Activated CD8-positive, alpha-beta memory T cell treated with anti-CD3 and anti-CD28 coated beads, Interleukin-2, amount 50 U/mL, for 1 hour (primary cell): ENCODE data around the gene NUDT14.

Source experiments
- DNase-seq: peaks from one replicate; pipeline ENCODE4 v3.0.0-alpha.2; 2020; ENCODE audit errors: extremely low read depth

The NUDT14 gene

DNA sequence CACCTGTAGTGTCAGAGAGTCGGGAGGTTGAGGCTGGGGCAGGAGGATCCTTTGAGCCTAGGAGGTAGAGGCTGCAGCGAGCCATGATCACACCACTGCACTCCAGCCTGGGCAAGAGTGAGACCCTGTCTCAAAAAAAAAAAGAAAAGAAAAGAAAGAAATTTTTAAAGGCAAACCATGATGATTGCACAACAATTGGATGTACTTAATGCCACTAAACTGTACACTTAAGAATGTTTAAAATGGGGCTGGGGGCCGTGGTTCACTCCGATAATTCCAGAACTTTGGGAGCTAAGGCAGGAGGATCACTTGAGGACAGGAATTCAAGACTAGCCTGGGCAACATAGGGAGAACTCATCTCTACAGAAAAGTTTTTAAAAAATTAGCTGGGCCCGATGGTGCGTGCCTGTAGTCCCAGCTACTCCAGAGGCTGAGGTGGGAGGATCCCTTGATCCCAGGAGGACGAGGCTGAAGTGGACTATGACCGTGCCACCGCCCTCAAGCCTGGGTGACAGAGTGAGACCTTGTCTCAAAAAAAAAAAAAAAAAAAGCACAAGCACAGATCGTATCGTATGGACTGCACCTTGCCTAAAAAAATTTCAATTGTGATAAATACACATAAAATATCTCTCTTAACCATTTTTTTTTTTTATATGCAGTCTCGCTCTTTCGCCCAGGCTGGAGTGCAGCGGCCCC is 45.3 kb downstream of the NUDT14 start:
- DNase-seq = no peak

DNA sequence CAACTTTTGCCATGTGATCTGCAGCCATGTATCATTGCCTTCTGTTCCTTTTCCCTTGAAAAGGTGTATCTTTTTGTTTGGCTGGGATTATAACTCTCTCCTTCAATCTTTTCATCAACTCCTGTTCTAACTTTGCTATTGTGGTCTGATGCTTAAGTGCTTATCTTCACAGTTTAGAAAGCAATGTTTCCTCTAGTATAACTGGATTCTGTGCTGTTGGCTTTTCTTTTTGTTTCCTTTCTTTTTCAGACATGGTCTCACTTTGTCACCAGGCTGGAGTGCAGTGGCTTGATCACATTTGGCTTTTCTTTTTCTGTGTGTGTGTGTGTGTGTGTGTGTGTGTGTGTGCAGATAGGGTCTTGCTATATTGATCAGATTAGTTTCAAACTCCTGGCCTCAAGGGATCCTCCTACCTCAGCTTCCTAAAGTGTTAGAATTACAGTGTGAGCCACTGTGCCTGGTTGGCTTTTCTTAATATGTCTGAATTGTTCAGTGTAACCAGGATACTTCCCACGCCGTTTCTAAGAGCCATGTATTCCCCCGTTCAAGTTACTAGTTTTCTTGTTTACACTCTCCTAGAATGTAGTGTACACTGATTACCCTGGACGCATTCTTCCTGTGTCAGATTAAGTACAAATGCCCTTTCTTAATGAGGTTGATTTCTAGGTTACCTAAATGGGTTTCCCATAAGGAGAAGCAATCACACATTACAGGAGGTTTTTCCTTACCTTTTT is 48.0 kb downstream of the NUDT14 start:
- DNase-seq = no peak

DNA sequence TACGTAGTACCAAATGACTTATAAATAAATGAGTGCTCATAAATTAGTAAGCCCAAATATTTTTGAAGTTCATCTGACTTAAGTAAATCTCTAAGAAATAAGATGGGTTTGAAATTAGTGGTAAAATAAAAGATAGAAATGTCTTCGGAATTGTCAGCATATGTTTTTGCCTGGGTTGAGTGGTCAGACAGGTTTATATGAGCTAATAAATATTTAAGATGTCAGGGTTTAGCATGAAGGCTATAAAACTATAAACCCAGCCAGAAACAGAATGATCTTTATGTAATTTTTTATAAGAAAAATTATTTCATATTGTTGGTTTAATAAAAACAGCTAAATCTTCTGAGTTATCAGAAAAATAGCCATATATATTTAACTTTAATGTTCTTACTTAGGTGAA is 49.9 kb downstream of the NUDT14 start:
- no peak for DNase-seq

DNA sequence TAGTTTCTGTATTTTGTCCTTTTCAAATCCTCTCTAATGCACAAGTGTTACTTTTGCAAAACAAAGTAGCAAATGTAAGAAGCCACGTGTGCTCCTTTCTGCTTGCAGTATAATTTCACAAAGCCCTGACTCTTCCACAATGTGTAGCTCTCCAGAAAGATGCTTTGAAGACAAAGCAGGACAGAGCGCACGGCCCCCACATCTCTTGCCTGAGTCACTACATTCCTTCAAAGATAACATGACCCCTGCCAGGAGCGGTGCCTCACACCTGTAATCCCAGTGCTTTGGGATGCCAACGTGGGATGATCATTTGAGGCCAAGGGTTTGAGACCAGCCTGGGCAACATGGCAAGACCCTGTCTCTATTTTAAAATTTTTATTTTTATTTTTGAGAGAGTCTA is 53.1 kb downstream of the NUDT14 start:
- no peak for DNase-seq

DNA sequence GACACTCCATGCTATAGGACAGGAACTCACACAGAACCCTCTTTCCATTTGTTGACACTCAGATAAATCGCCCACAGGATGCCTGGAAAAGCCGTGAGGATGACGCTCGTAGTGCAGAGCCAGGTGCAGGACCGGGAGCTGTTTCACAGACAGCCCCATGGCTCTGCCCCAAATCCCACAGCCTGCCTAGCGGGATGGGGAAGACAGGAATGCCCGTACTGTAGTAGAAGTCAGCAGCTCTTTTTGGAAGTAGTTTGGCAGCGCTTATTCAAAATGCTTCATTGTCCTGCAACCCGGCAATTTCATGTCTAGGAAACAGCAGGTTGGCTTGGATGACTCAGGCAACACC is 54.2 kb downstream of the NUDT14 start:
- DNase-seq = no peak

DNA sequence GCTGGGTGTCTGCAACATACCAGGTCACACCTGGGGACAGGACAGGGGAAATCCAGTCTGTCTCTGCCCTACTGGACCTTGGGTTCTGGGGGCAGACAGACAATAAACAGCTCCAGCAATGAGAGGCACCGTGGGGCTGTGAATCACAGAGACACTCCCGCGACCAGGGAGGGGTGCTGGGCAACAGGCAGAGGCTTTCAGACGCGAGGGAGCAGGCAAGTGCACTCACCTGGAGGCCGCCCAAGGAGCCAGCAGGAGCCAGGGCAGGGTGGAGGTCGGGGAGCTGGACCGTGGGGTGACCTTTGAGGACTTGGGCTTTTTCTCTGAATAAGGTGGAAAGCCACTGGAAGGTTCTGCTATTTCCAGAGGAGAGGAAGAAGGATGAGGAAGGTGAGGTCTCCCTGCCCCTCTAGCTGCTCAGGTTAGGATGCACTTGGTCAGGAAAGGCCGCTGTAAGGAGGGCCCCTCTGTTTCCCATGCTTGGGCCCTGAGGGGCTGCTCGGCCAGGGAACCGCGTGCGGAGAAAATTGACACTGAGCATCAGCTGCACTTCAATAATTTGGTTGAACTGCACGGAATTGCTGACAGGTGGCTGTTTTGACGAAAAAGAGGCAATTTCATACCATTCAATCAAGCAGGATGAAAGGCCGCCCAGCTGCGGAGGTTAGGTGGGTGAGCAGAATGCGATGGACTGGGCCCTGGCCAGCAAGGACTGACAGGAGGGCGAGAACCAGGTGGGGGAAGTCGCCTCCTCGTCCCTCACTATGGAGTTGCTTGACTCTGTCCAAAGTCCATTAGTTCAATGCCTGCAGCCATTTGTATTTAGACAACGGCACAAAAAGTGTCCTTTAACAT is 54.8 kb downstream of the NUDT14 start:
- no peak for DNase-seq

DNA sequence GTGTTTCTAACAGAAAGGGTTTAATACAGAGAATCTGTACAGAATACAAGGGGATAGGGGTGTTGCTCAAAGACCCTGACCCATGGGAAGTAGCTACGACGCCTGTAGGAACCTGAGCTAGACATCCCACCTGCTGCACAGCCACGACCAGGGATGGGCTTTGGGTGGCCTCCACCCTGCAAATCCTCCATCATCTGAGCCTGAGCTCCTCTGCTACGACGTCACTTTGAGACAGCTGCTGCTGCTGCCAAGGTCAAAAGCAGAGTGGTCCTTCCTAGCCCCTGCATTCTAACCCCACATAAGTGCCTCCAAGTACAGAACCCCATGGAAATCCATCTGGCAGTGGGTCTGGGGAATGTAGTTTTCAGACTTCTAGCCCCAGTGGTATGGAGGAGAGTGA is 56.3 kb downstream of the NUDT14 start:
- DNase-seq = no peak

DNA sequence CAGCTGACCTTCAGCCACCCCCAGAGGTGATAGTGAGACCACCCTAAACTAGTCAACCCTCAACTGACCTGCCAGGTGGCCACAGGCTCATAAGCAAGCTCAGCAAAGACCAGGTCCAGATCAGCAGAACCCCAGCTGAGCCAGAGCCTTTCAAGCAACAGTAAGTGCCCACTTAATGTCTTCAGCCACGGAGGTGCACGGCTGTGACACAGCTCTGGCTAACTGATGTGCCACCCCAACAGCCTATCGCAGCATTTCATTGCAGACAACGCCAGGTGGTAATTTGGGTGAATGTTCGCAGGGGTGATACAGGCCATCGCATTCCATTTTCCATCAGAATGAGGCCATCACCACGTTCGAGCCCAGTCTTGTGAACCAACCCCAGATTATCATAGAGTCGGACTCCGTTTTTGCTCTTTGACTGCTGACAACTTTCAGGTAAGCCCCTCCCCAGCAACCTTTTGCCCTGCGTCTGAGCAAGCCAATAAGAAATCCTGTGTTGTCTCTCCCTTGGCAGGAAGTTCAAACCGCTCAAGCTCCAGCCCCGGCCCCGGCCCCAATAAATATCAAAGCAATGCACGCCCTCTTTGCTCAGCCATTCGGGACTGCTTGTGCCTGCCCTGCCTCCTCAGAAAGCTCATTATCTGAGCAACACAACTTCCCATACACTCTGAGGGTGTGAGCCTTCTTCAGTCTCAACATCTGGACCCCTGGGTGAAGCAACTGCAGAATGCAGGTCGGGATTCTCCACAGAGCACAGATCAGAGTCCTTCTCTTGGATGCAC is 56.9 kb downstream of the NUDT14 start:
- no peak for DNase-seq

DNA sequence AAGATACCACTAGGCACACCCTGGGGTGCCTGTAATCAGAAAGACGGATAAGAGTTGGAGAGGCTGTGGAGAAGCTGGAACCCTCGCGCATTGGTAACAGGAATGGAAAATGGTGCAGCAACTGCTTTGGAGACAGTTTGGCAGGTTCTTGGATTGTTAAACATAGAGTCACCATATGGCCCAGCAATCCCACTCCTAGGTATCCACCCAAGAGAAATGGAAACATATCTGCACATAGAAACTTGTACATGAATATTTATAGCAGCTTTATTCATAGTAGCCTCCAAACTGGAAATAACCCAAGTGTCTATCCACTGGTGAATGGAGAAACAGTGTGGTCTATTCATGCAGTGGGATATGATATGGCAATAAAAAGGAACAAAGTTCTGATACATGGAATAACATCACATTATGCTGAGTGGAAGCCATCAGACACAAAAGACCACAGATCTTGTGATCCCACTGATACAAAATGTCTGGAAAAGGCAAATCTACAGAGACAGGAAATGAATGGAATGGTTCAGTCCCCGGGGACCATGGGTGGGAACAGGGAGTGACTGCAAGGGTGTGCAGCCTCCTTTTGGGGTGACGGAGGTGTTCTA is 57.9 kb downstream of the NUDT14 start:
- DNase-seq = no peak
